GM19035 (cell line): Measurements from ENCODE around the gene CTBP1.

Experiments
- ATAC-seq: cut with Tn5 transposase; IDR thresholded peaks from one replicate; pipeline ENCODE4 v1.9.1; 2021; ENCODE audit not compliant: unreplicated experiment

Gene CTBP1

DNA sequence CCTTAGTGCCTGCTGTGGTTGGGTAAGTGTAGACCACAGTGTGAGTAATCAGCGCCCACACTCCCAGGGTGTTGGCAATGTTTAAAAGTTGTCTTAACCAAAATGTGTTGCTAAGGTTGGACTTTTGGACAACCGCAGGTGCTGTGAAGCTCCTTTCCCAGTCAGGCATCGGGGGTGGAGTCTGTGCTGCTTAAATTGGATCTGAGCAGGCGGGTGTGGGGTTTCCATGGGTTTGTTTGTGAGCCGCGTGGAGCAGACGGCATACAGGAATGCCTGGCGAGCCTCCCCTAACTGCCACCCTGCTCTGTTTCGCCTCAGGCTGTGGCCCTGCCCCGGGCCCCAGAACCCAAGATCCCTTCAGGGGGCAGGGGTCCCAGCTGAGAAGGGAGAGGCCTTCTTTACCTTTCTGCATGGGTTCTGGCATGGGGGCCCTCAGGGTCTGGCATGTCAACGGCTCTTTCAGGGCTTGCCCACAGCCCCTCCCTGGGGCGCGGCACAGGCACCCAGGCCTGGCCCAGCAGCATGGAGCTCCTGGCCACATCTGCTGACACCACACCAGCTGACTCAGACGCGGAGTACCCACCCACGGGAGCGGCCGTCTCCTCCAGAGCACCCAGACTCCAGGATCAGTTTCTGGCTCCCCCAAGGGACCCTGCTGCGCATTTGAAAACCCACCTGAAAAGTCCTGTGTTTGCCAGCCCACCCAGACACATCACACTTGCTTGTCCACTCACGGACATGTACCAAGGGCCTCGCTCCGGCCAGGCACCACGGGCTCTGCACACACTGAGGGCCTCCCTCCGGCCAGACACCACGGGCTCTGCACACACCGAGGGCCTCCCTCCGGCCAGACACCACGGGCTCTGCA lies 71.4 kb downstream of the CTBP1 start:
- no peak for ATAC-seq

DNA sequence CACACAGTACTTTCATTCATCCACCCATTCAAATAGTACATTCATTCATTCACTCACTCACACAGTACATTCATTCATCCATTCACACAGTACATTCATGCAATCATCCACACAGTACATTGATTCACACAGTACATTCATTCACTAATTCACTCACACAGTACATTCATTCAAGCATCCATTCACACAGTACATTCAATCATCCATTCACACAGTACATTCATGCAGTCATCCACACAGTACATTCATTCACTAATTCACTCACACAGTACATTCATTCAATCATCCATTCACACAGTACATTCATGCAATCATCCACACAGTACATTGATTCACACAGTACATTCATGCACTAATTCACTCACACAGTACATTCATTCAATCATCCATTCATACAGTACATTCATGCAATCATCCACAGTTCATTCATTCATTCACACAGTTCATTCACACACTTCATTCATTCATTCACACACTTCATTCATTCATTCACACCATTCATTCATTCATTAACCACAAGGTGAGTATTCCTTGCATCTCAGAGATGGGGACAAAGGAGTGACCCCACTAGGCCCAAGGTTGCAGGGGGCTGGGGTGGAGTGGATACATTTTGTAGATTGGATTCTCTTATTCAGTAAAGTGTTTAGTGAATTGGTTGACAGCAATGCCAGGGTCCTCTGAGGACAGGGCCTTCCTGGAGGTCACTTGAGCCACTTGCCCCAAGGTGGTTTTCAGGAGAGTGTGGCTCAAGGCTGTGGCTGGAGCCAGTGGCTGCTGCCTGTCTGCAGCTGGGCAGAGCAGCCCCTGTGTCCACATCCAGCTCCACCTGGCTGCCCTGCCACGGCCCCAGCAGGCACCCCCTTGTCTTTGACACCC lies 72.3 kb downstream of the CTBP1 start:
- ATAC-seq = no peak

DNA sequence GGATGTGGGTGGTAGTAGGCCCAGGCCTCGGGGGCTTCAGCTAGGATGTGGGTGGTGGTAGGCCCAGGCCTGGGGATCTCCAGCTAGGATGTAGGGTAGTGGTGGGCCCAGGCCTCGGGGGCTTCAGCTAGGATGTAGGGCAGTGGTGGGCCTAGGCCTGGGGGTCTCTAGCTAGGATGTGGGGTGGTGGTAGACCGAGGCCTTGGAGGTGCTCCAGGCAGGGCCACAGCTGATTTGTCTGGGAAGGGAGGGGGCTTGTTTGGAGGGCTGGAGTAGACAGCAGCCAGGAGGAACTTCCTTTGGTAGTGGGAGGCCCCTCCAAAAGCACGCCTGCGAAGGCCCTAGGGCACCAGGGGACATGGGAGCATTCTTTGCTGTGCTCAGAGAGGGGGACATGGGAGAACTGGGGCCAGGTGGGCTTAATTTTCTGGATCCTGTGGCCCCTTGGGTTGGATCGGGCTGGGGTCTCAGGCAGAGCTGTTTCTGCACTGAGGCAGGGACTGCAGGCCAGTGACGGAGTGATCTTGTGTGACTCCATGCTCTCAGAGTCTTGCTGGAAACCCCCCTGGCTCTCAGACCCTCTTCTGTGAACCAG lies 73.2 kb downstream of the CTBP1 start:
- no peak for ATAC-seq

DNA sequence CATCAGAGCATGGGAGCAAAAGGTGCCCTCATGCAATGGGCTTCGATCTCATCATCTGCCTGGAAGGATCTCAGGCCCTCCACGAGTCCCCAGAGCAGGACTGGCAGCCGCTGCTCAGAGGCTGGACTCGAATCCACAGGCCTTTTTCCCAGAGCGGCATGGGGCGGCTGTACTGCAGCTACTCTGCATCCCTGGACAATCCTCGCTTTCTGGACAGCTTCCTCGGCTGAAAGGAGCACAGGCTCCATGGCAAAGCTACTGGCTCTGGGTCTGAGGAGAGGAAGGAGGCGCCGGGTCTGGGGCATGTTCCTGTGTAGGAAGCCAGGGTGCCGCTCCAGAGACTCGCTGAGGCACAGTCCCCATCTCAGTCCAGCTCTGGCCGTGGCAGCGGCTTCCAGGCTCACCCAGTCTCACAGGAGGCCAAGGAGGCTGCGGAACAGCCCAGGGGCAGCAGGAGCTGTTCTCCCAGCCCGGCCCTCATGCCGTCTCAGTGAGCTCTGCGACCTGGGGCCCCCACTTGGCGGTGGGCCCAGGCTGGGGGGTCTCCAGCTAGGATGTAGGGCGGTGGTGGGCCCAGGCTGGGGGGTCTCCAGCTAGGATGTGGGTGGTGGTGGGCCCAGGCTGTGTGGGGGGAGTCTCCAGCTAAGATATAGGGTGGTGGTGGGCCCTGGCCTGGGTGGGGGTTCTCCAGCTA lies 73.8 kb downstream of the CTBP1 start:
- ATAC-seq = no peak

DNA sequence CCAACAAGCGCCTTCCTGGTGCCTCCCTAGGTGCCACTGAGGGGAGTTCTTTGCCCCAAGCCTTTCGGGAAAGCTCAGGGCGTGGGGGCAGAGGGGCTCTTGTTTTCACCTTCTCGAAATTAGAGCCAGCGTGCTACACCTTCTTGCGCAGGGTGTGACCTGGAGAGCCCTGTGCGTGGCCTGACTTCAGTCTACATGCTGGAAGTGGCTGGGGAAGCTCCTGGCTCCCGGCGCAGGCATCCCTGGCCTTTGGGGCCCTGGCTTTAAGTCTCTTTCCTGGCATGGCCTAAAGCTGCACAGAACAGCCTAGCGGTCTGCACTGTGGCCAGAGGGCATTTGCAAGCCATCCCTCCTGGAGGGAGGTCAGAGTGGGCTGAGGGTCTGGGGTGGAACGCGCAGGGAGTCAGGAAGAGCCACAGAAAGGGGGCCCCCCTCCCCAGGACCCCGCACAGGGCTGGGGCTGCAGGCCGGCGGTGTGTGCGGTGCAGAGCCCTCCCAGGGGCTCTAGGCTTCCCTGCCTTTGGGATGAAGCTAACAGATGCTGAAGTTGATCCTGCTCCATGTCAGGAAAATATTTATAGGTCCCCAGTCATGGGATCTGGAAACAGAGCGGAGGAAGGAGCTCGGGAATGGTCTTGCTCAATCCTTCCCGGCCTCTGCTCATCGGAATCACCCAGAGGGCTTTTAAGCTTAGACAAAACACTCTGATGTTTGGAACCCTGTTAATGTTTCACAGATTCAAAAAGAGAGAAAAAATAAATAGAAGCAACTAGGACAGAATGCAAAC lies 75.8 kb downstream of the CTBP1 start:
- no peak for ATAC-seq

DNA sequence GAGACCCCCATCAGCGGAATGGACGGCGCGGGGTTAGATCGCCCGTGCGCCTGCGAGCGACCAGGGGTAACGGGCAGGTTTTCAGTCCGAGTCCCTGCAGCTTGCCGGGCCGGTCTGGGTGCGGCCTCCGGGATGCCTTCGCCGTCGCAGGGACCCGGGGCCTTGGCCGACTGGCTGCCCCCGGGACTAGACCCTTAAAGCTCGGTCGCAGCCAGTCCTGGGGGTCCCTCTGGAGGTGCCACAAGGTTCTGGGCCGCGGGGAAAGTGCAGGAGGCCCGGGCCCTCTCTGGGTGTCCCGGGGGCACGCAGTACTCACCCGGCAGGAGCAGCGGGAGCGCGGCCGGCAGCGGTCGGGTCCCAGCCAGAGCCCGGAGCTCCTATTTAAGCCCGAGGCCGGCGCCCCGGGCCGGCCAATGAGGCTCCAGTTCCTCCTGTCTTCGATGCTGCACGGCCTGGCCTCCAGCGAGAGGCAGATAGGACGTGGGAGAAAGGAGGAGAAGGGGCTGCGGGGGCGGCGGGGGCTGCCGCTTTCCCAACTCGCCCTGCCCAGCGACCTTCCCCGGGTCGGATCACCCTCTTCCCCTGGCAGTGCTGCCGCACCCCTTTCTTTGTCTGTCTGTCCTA lies 76.6 kb downstream of the CTBP1 start, which contains the start of gene SPON2:
Gene SPON2 (minus strand): TSS at position 356 of the 624 bp plus-strand sequence.
- no peak for ATAC-seq

DNA sequence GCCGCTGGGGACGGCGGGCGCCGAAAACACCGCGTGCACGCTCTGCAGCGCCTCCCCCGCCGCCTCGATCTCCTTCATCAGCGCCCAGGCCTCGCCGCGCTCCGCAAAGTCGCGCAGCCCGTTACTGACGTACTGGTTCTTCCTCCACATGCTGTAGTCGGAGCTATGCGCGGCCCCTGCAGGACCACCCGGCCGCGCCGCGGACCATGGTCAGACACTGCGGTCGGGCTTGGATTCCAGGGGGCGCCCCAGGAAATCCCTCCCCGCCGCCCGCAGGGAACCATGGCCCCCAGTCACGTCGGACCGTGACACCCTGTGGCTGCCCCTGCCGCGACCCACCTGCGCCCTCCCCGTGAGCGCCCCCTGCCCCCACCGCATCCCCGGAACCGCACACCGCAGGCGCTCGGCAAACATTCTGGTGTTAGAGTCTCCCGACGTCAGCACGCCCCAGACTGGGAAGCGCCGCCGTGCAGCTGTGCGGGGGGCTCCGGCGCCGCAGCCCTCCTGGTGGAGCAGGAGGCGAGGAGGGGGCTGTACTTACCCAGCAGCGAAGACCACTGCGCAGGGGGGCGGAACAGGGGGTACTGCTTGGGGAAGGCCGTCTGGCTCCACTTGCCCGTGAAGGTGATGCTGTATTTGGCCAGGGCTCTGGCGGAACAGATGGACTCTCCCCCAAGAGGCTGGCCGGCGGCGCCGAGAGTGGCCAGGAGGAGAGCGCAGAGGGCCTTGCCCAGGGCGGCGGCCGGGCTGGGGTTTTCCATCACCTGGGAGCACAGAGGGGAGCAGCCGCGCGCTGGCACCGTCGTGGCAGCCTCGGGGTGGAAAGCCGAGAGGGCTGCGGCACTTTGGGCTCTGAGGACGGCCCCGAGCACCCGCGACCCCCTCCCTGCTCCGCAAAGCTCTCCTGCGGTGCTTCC lies 77.4 kb downstream of the CTBP1 start:
- ATAC-seq = no peak

DNA sequence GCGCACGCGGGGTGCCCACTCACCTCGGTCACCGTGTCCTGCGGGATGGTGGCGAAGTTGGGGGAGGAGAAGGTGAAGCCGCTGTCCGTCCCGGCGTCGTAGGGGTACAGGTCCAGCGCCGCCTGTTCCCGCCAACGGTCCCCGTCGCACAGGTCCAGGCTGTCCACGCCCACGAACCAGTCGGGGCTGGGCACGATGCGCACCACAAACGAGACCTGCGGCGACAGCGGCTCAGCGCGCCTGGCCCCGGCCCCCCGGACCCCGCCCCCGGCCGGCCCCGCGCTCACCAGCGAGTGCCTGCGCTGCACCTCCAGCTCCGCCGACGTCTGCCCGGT lies 78.0 kb downstream of the CTBP1 start:
- ATAC-seq = no peak

DNA sequence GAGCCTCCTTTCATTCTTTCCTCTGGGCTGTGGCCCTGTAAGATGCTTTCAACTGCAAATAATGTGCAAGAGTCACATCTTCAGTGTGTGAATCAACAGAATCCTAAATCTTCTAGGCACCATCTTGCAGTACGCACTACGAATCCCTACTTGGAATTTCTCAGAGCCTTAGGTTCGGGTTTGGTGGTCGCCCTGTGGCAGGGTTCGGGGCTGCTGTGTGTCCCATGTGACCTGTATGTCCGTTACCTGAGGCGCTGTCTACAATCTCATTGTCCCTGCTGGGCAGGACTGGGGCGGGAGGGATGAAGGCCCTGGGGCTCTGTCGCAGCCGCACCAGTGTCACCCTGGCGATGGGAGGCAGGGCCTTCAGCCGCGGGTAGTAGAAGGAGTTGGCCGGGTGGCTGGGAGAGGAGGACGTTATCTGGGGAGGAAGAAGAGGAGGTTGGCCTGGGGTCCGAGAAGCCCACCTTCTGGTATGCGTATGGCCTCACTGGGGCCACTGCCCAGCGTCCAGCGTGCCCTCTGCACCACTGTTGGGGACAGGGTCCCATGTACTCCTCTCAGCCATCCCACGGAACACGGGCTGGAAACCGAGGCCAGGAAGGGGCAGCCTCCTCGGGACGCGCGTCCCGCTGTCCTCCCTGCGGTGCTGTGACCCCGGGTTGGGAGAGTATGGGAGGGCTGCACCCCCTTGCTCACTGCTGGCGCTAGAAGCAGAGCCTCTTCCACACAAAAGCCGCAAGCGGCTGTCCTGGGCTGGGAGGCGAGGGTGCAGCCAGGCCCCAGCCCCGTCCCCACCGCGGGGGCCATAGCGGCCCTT lies 78.6 kb downstream of the CTBP1 start:
- ATAC-seq = no peak

DNA sequence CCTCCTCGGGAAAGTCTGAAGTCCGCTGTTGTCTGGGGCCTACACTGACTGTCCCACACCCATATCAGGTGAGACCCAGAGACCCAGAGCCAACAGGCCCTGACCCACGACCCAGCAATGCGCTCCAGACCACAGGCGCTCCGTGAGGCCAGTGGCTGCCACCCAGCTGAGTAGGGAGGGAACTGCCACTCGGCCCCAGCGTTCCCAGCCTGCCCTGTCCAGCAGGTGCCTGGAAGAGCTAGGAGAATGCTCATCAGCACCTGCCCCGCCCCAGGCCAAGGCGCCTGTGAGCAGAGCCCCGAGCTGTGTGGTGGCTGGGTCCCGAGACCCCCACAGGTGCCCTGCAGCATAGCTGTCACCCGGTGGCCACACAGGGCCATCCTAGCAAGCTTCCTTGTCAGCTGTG lies 79.2 kb downstream of the CTBP1 start:
- ATAC-seq = no peak

DNA sequence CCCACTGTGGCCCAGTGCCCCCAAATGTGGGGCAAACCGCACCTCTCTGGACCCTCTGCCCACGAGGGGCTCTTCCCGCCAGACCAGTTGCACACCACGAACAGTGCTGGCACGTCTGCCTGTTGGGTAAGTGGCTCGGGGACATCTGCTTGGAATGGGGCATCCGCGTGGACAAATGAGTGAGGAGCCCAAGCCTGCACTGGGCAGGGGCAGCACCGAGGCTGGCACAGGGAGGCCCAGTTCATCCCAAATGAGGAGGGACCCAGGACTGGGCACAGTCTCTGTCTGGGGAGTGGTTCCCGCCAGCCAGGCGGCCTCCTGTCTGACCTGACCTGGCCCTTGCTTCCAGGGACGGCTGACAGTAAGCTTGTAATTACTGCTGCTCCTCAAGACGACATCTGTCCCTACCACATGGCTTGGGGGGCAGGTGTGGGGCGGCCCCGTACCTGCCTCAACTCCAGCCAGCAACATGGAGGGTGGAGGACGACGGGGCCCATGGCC lies 79.7 kb downstream of the CTBP1 start:
- no peak for ATAC-seq

DNA sequence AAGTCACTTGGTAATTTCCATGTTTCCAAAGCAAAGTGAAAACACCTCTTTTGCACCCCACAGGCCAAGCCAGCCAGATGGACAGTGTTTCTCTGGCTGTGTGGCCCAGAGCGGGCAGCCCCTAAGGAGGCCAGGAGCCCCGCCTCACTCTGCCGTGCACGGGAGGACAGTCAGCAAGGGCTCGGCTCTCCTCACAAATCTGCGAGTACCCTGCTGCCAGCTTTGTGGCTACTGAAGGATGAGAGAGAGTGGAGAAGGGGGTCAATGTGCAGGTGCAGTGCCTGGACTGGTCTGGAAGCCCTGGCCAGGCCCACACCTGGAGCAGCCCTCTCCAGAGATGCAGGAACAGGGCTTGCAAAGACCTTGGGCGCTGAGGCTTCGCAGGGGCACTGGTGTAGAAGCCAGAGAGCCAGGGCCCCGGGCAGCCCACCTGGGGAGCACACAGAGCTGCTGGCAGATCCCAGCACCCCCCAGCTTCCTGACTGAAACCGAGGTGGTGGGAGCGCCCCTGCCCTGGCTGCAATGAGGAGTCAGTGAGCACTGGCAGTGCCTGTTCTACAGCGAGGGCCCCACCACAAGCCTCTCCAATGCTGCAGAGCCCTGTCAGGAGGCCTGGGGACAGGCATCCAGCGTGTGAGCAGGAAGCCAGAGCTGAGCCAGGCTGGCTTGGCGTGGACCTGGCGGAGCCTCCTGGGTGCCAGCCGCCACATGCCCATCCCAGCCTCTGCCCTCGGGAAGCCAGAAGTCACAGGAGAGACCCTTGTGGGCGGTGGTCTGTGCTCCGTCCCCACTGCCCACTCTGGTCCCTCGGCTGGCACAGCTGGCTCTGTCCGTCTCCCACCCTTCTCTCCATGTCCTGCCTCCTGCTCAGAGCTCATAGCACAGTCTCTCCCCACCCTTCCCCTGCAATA lies 80.5 kb downstream of the CTBP1 start:
- ATAC-seq = no peak

DNA sequence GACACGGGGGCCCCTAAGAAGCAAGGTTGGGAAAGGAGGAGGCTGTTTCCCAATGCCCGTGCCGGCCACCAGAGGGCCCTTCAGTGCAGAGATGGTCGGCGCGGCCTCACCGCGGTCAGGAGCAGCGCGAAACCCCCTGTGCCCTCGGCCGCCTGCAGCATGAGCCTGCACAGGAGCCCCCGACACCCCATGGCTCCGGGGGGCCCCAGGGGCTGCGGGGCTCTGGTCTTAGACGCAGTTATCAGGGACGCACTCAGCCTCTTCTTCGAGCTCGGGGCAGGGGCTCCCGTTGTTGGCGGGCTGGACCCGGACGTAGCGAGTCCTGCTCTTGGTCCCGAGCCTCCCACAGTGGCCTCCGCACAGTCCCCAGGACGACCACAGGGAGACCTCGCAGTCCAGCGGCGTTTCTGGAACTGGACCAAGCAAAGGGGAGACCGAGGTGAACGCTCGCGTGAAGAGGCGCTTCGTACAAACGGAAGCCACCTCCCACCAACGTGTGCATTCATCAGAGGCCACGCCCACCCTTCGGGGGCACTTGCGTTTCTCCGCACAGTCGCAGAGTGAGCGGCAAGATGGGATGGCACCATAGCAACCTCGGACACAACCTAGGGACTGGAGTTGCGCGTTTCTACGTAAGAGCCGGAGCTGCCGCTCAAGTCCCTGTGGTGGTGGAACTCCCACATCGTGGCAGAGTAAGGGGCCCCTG lies 81.5 kb downstream of the CTBP1 start:
- ATAC-seq = peak; percentile 79

DNA sequence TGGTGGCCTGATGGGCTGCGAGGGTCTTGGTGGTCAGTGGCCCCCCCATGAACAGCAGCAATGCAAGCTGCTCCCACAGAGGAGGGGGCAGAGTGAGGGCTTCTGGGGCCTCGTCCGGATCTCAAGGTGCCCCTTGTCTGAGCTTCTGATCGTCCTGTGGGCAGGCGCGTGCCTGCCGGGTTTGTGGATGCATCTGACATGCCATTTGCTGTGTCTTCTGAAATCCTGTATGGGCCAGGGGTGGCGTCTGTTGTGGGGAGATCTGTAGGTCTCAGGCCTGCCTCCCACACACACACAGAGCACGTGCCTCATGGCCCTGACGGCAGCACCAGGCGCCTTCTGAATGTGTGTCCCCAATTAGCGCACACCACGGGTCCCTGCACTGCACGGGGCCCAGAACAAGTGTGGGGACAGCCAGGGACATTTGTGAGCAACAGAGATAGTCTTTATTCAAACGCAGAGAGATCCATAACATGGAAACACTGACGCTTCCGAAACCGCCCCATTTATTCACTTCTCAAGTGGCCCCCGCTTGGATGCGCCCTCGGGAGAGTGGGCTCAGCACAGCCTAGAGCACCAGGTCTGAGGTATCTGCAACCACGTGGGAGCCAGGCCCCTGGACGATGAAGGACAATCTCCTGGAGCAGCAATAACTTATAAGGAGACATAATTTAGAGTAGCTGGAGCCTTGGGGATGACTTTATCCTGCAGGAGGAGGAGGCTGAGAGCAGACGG lies 82.3 kb downstream of the CTBP1 start:
- ATAC-seq = no peak

DNA sequence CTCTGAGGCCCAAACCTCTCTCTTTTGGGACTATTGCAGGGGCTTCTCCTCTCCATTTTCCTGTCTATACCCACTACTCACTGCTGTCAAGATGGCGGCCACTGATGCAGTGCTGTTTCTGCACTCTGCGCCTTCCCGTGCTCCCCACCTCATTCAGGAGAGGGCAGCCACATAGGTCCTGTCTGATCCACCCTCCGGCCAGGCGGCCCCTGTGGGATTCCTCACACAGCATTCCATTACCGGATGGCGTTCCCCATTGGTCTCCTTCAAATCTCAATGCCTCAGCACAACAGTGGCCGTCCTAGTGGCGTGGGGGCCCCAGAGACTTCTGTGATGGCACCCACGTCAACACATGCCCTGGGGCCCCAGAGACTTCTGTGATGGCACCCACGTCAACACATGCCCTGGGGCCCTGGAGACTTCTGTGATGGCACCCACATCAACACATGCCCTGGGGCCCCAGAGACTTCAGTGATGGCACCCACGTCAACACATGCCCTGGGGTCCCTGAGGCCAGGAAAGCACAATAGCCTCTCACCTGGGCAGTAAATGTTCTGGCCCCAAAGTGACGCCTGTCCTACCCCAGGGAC lies 83.9 kb downstream of the CTBP1 start:
- no peak for ATAC-seq
